Parathyroid adenoma (tissue), 2 donors: ENCODE data around the gene CLEC16A.

Experiments
- H2AFZ ChIP-seq: fragments of 300-600 bp; sonication (generic); one replicate; pipeline ENCODE4 v1.7.0; 2017; ENCODE audit warnings: antibody characterized with exemption, mild to moderate bottlenecking
- H3K27ac ChIP-seq: fragments of 300-600 bp; sonication (generic); one replicate; pipeline ENCODE4 v1.7.0; 2017
- H3K27me3 ChIP-seq: fragments of 300-600 bp; sonication (generic); one replicate; pipeline ENCODE4 v1.7.0; 2017; ENCODE audit warnings: low read length; ENCODE audit not compliant: control insufficient read depth, insufficient read depth
- H3K36me3 ChIP-seq: fragments of 300-600 bp; sonication (generic); one replicate; pipeline ENCODE4 v1.7.0; 2017; ENCODE audit warnings: low read length; ENCODE audit not compliant: control insufficient read depth, insufficient read depth
- H3K4me1 ChIP-seq: fragments of 300-600 bp; sonication (generic); one replicate; pipeline ENCODE4 v1.7.0; 2017; ENCODE audit warnings: control low read depth
- H3K4me2 ChIP-seq: fragments of 300-600 bp; sonication (generic); one replicate; pipeline ENCODE4 v1.7.0; 2017; ENCODE audit warnings: low read length
- H3K4me3 ChIP-seq: fragments of 300-600 bp; sonication (generic); one replicate; pipeline ENCODE4 v1.7.0; 2017; ENCODE audit warnings: low read depth, low read length
- H3K79me2 ChIP-seq: fragments of 300-600 bp; sonication (generic); one replicate; pipeline ENCODE4 v1.7.0; 2017; ENCODE audit warnings: control low read depth
- H3K9ac ChIP-seq: fragments of 300-600 bp; sonication (generic); one replicate; pipeline ENCODE4 v1.7.0; 2017; ENCODE audit warnings: mild to moderate bottlenecking
- H3K9me3 ChIP-seq: fragments of 300-600 bp; sonication (generic); one replicate; pipeline ENCODE4 v1.7.0; 2017; ENCODE audit warnings: low read length; ENCODE audit not compliant: control insufficient read depth
- TF ChIP-seq, protein P1 (sequence below): fragments of 300-600 bp; sonication (generic); IDR thresholded peaks from one replicate; pipeline ENCODE4 v1.7.0; 2017; ENCODE audit warnings: antibody characterized with exemption, mild to moderate bottlenecking
- donor health status: primary hyperparathyroidism.

Gene CLEC16A

GRCh38 chr16:10972819-10973464, 28.6 kb downstream of the CLEC16A start:
- Histone ChIP-seq H3K4me3 (no peak overlapping the region), H2AFZ (no peak overlapping the region), H3K9me3 (no peaks in the 10 kb centered on the region), H3K27me3 (no peaks in the 10 kb centered on the region), H3K27ac (no peak overlapping the region), H3K36me3 (no peaks in the 10 kb centered on the region), H3K4me1 (no peaks in the 10 kb centered on the region), H3K79me2 (peaks cover 4% of the 10 kb centered on the region), H3K4me2 (no peak overlapping the region), H3K9ac (no peak overlapping the region)
- TF ChIP-seq, protein P1, sequence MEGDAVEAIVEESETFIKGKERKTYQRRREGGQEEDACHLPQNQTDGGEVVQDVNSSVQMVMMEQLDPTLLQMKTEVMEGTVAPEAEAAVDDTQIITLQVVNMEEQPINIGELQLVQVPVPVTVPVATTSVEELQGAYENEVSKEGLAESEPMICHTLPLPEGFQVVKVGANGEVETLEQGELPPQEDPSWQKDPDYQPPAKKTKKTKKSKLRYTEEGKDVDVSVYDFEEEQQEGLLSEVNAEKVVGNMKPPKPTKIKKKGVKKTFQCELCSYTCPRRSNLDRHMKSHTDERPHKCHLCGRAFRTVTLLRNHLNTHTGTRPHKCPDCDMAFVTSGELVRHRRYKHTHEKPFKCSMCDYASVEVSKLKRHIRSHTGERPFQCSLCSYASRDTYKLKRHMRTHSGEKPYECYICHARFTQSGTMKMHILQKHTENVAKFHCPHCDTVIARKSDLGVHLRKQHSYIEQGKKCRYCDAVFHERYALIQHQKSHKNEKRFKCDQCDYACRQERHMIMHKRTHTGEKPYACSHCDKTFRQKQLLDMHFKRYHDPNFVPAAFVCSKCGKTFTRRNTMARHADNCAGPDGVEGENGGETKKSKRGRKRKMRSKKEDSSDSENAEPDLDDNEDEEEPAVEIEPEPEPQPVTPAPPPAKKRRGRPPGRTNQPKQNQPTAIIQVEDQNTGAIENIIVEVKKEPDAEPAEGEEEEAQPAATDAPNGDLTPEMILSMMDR, result no peak

DNA sequence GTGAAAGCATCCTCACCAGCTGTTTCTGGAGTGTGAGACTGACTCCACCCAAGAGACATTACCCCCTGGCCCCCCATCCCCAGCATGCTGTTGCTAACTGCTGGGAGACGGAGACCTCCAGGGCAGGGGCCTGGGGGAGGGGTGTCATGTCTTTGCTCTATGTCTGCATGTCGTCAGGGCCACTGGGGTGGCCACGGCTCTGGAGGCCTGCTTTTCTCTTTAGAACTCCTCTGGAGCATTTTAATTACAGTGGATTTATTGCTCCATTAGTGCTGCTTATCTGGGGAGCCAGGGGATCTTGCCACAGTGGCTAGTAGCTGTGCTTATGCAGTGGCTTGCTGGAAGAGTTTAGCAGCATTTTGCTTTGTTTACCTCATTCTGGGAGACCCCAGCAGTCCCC, 32.3 kb downstream of the CLEC16A start:
- no peak overlapping the region for H2AFZ ChIP-seq
- no peak overlapping the region for H3K4me3 ChIP-seq
- H3K79me2 ChIP-seq, result peaks cover 4% of the 10 kb centered on the region
- H3K4me2 ChIP-seq, result no peak overlapping the region
- no peaks in the 10 kb centered on the region for H3K27me3 ChIP-seq
- H3K9me3 ChIP-seq, result no peaks in the 10 kb centered on the region
- no peak overlapping the region for H3K27ac ChIP-seq
- H3K9ac ChIP-seq, result no peak overlapping the region
- no peaks in the 10 kb centered on the region for H3K4me1 ChIP-seq
- TF ChIP-seq, protein P1, result no peak
- H3K36me3 ChIP-seq, result no peaks in the 10 kb centered on the region

DNA sequence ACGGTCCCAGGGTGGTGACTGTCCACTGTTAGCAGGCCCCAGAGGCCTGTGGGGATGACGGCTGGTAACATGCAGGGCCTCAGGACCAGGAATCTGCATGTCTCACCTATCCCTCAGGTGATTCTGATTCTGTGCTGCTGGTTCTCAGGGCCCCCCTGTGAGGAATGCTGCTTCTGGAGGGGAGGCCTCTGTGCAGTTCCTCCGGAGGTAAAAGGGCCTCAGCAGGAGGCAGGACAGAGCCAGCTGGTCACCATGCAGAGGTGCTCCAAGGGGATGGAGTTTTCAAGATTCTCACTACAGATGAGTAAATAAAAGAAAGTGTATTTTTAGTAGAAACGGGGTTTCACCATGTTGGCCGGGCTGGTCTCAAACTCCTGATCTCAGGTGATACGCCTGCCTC, 33.8 kb downstream of the CLEC16A start:
- no peaks in the 10 kb centered on the region for H3K27me3 ChIP-seq
- no peaks in the 10 kb centered on the region for H3K4me1 ChIP-seq
- H3K4me3 ChIP-seq, result no peak overlapping the region
- TF ChIP-seq, protein P1, result no peak
- H2AFZ ChIP-seq, result no peak overlapping the region
- no peak overlapping the region for H3K27ac ChIP-seq
- H3K79me2 ChIP-seq, result peaks cover 2% of the 10 kb centered on the region
- H3K4me2 ChIP-seq, result no peak overlapping the region
- no peaks in the 10 kb centered on the region for H3K9me3 ChIP-seq
- H3K9ac ChIP-seq, result no peak overlapping the region
- H3K36me3 ChIP-seq, result no peaks in the 10 kb centered on the region

GRCh38 chr16:10978871-10979446, 34.6 kb downstream of the CLEC16A start:
- Histone ChIP-seq H3K36me3 (no peaks in the 10 kb centered on the region), H3K79me2 (no peaks in the 10 kb centered on the region), H3K27ac (no peak overlapping the region), H3K4me3 (no peak overlapping the region), H3K9me3 (no peaks in the 10 kb centered on the region), H3K27me3 (no peaks in the 10 kb centered on the region), H3K4me1 (no peaks in the 10 kb centered on the region), H2AFZ (no peak overlapping the region), H3K9ac (no peak overlapping the region), H3K4me2 (no peak overlapping the region)
- TF ChIP-seq, protein P1, result no peak
